ENCODE measurements around the gene RHBG.

- TF ChIP-seq CTCF (IDR thresholded peaks at IDR 0.05 in 8 of 11, conservative IDR thresholded peaks at IDR 0.05 in 3 of 11) (no peak), POLR2AphosphoS5 (IDR thresholded peaks at IDR 0.05) (no peak), POLR2A (IDR thresholded peaks at IDR 0.05) (no peak)
Measured at GRCh38 chr1:156407344-156407743, 38.3 kb downstream of the RHBG start.
